HG03159 (cell line): ENCODE data around the gene B4GALNT3.

Experiments
- ATAC-seq: cut with Tn5 transposase; IDR thresholded peaks from one replicate; pipeline ENCODE4 v1.9.1; 2021; ENCODE audit warnings: mild to moderate bottlenecking, moderate library complexity; ENCODE audit not compliant: unreplicated experiment

Gene B4GALNT3

GRCh38 chr12:536751-537245, 77.1 kb downstream of the B4GALNT3 start:
- ATAC-seq = no peak

DNA sequence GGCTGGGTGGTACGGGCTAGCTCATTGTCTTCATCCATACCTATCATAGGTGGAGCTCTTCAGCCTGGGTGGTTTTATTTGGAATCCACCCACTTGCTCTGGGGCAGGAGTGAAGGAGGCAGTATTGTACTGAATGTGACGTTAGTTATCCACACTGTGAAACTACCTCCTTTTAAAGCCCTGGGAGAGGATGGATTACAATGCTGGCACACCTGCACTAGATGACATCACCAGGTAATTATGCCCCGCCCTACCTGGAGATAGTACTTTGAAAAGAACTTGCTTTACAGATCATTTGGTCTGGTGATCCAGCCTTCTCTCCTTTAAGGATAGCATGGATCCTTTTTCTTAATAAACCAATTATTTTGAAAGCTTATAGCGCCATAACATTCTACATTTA, 78.0 kb downstream of the B4GALNT3 start:
- ATAC-seq = no peak

DNA sequence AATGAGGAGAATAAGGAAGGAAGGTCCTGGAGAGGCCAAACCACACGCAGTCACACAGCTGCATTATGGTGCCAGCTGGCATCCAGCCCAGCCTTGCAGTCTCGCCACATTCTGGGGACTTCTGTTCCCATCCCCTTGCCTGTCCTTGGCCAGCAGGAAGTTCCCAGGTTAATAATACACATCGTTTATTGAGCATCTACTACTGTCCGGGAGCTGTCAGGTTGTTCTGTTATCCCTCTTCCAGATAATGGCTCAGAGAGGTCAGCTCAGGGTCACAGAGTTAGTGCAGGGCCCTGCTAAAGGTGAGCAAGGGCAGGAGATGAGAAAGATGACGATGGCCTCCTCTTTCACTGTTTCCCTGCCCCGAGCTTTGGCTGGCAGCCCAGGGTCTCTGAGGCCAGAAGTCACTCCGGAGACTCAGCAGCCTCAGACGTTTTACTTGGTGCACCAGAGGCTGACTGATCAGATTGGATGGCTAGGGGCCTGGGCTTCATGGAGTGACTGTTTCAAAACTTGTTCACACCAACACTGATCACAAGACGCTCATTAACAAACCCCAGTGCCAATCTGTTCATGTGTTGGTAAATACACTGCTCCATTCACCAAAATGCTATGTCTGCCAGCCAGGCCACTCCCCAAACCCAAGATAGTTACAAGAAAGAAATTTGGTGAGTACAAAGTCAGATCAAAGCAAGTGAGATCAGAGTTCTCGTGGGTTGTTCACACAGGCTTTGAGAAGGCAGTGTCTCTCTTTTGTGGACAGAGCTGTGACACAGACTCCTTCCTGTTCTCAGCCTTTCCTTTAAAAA, 79.2 kb downstream of the B4GALNT3 start:
- no peak for ATAC-seq

DNA sequence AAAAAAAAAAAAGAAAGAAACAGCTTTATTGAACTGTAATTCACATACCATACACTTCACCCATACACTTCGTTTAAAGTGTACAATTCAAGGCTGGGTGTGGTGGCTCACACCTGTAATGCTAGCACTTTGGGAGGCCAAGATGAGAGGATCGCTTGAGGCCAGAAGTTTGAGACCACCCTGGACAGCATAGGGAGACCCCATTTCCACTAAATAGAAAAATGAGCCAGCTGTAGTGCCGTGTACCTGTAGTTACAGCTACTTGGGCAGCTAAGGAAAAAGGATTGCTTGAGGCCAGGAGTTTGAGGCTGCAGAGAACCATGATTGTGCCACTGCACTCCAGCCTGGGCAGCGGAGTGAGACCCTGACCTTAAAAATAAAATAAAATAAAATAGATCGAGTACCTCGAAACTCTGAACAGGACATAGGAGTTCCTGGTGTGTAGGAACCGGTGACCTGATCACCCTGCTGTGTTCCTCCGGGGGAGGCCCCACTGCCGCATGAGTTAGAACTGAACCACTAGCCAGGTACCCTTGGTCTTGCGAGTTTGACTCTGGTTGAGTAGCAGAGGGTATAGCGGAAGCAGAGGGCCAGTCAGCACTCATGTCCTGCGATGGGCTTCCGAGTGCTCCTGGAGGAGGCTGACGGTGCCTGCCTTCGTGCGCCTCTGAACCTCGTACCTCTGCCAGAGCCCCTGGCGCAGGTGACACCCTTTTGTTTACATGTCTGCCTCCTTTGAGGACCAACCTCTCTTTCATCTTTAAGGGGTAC, 80.0 kb downstream of the B4GALNT3 start:
- no peak for ATAC-seq

DNA sequence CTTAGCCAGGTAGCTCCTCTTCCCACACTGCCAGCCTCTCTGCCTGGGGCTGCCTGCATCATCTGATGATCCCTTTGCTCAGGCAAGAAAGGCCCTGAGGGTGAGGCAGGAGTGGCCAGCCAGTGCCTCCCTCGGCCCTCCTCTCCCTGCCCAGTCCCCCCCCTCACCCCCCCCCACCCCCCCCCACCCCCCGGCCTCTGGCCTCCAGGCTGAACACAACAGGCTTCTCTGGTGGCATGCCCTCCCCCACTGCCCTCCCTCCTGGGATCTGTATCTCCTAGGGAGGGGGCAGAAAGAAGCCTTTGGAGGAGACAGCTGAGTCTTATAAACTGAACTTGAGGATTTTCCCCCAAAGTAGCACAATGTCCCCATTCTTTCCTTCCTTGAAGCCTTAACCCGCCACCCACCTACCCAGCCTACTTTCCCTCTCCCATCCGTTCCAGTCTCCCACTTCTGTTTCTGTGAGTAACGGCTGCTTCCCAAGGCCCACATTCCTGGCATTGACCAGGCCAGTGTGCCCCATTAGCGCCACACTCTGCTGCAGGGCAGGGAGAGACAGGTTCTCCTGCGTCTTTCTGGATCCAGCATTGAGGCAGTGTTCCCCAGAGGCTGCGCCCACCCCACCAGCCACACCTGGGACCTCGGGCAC, 82.1 kb downstream of the B4GALNT3 start:
- no peak for ATAC-seq

- ATAC-seq = no peak
Observed at GRCh38 chr12:542395-543113, 82.8 kb downstream of the B4GALNT3 start.

- no peak for ATAC-seq
Observed at GRCh38 chr12:543114-543451, 83.3 kb downstream of the B4GALNT3 start.

DNA sequence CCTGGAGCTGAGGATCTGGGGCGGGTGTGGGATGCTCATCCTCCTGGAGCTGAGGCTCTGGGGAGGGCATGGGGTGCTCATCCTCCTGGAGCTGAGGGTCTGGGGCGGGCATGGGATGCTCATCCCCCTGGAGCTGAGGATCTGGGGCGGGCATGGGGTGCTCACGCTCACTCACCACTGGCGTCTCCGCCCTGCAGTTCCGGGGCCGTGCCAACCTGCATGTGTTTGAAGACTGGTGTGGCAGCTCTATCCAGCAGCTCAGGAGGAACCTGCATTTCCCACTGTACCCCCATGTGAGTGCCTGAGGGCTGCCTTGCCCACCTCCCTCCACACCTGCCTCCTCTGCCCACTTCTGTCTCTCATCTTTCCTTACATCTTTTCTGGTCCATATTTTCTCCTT, 84.4 kb downstream of the B4GALNT3 start:
- ATAC-seq = no peak

- ATAC-seq = no peak
Observed at GRCh38 chr12:544941-545635, 85.3 kb downstream of the B4GALNT3 start.

DNA sequence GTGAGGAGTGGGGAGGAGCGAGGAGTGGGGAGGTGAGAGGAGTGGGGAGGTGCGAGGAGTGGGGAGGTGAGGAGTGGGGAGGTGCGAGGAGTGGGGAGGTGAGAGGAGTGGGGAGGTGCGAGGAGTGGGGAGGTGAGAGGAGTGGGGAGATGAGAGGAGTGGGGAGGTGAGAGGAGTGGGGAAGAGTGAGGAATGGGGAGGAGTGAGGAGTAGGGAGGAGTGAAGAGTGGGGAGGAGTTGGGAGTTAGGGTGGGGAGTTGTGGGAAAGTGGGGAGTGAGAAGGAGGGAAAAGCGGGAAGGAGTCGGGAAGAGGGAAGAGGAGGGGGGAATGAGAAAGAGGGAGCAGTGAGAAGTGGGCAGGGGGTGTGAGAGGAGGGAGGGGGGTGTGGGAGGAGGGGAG, 86.1 kb downstream of the B4GALNT3 start:
- no peak for ATAC-seq

- no peak for ATAC-seq
Observed at GRCh38 chr12:546265-546919, 86.7 kb downstream of the B4GALNT3 start.

DNA sequence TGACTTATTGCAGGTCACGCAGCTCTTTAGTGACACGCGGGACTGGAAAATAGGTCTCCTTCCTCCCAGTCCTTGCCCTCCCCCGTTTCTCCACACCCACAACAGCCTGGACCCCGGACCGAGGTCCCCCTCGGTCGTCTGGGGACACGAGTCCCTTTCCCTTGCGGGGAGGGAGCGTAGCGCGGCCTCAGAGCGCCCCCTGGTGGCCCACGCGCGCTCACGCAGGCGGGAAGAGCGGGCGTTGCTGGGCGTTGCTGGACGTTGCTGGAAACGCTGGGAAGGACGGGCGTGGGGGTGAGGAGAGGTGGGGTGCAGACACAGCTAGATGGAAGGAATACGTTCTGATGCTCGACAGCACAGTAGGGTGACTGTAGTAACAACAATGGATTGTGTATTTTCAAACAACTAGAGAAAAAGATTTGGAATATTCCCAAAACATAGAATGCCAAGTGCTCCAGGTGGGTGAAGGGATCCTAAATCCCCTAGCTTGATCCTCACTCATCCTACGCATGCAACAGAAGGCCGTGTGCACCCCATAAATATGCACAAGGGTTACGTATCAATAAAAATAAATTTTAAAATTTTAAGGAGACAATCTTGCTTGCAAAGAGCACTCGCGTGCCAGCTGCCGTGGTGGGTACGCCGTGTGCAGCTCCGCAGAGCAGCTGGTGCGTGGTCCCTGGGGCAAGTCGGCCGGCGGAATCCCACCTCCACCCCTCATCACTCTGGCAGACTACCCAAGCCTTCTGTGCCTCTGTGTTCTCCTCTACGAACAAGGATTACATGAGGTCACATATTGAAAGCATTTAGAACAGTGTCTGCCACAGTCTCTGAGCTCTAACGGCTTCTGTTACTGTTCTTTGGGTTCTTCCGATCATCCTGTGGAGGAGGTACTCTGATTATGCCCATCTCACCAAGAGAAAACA, 87.4 kb downstream of the B4GALNT3 start:
- ATAC-seq = no peak

- no peak for ATAC-seq
Observed at GRCh38 chr12:547883-548470, 88.2 kb downstream of the B4GALNT3 start.

DNA sequence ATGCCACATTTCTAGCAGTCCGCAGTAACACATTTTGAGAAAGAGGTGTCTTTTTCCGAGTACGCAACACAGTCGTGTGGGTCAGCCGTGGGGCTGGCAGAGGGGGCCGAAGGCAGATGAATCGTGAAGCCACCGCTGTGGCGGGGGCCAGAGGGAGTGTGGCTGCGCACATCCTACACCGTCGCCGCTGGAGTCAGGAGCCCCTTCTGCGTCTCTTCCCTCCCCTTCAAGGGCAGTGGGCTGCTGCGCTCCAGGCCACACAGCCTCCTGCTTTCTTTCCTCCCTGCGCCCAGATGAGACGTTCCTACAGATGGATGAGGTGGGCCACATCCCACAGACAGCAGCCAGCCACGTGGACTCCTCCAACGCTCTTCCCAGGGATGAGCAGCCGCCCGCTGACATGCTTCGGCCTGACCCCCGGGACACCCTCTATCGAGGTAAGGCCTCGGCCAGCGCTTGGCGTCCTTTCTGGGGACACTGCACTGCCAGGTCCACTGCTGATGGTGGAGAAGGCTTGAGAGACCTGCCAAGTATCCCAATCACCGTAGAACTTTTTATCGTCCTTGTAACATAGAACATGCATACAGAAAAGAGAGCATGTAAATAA, 89.8 kb downstream of the B4GALNT3 start:
- ATAC-seq = no peak

GRCh38 chr12:550473-551260, 90.9 kb downstream of the B4GALNT3 start:
- no peak for ATAC-seq

- no peak for ATAC-seq
Observed at GRCh38 chr12:552466-552865, 92.7 kb downstream of the B4GALNT3 start.
